ENCODE measurements around the gene GPN2.
"Not testable (repeated sequence)": the region's sequence is repeated elsewhere in the genome, so short reads cannot be mapped to it uniquely, and the experiment has no call there.

GPN2 gene

DNA sequence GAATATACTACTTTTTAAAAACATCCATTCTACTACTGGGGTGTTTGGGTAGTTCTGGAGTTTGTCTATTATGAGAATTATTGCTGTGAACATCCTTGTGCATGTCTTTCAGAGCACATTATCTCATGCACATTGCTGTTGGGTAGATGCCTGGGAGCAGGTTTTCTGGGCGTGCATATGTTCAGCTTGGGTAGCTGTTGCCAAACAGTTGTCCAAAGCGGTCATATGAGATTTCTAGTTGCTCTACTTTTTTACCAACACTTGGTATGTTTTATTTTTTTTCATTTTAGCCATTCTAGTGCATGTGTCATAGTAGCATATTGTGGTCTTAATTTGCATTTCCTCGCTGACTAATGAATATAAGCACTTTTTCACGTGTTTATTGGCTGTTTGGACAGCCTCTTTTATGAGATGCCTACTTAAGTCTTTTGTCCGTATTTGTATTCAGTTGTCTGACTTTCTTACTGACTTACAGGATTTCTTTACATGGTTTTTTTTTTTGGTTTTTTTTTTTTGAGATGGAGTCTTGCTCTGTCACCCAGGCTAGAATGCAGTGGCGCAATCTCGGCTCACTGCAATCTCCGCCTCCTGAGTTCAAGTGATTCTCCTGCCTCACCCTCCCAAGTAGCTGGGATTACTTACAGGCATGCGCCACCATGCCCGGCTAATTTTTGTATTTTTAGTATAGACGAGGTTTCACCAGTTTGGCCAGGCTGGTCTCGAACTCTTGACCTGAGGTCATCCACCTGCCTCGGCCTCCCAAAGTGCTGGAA, 45.5 kb downstream of the GPN2 start:
- TF ChIP-seq, protein P1, sequence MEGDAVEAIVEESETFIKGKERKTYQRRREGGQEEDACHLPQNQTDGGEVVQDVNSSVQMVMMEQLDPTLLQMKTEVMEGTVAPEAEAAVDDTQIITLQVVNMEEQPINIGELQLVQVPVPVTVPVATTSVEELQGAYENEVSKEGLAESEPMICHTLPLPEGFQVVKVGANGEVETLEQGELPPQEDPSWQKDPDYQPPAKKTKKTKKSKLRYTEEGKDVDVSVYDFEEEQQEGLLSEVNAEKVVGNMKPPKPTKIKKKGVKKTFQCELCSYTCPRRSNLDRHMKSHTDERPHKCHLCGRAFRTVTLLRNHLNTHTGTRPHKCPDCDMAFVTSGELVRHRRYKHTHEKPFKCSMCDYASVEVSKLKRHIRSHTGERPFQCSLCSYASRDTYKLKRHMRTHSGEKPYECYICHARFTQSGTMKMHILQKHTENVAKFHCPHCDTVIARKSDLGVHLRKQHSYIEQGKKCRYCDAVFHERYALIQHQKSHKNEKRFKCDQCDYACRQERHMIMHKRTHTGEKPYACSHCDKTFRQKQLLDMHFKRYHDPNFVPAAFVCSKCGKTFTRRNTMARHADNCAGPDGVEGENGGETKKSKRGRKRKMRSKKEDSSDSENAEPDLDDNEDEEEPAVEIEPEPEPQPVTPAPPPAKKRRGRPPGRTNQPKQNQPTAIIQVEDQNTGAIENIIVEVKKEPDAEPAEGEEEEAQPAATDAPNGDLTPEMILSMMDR (IDR thresholded peaks at IDR 0.05; ENCODE audit: control insufficient read depth, extremely low read depth, insufficient read depth) = no peak
- DNase-seq (ENCODE audit: low read depth) = no peak
- H3K4me3 ChIP-seq (ENCODE audit: low read depth, low read length) = no peak overlapping the region

DNA sequence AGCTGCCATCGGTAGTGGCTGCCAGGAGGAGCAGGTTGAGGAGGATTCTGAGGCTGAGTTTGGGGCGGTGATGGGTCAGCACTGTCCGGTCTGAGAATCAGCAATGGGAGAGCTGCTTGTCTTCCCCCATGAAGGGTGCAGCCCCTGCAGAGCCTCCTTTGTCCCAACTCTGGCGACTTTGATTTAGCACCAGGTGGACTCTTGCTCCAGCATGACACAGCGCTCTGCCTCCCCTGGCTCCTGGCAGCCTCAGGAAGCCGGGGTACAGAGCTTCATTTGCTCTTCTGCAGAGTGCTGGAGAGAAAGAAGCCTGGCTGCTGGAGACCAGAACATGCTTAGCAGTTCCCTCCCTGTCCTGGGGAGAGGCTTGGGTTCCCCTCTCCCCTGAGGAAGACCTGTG, 50.3 kb downstream of the GPN2 start:
- no peak for DNase-seq (ENCODE audit: low read depth)
- H3K4me3 ChIP-seq (ENCODE audit: low read depth, low read length) = no peak overlapping the region
- TF ChIP-seq, protein P1 (IDR thresholded peaks at IDR 0.05; ENCODE audit: control insufficient read depth, extremely low read depth, insufficient read depth) = no peak

DNA sequence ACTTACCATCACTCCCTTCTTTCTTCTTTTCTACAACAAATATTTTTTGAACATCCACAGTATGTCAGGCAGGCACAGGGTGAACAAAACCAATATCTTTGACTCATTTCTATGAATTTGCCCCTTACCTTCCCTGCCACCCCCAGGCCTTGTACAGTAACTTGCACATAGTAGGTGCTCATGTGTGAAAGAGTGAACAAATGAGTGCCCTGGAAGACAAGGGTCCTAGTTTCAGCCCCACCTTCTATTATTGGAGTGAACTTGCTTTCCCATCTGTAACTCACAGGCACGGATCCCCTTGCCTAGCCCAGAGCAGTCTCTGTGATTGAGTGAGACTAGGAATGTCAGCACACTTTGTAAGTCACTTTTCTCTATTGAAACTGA, 50.8 kb downstream of the GPN2 start:
- TF ChIP-seq, protein P1 (IDR thresholded peaks at IDR 0.05; ENCODE audit: control insufficient read depth, extremely low read depth, insufficient read depth) = no peak
- no peak overlapping the region for H3K4me3 ChIP-seq (ENCODE audit: low read depth, low read length)
- DNase-seq (ENCODE audit: low read depth) = no peak

DNA sequence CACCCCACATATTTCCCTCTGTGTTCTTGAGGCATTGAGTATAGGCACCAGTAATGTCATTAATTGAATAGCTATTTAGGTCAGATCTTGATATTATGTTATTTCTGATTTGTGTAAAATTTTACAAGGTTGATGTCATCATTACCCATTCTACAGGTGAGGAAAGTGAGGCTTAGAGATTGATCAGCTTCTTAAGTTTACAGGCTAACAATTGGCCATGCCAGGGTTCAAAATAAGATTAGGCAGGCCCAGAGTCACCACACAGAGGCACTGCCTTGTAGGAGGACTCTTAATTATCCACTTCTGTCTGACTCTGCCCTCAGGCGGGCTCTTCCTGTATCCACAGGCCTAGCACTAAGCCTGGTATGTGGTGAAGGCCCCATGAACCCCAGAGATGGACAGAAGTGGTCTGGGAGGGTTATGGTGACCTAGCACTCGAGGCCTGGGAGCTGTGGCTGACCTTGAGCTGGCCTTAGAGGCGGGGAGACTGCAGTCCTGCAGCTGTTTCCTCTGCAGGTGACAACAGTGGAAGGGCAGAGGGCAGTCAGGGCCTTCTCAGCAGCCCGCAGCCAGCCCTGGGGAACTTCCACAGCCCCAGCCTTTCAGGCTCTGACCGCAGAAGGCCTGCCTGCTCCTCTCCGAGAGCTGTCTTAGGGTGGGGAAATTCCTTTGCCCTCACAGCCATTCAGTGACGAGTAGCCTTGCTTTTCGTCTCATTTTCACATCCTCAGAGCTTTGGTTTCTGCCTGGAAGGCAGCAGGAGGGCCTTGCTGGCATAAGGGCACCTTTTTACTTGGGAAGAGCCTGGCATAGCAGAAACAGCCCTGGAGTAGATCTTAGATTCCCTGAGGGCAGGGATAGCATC, 51.4 kb downstream of the GPN2 start:
- TF ChIP-seq, protein P1 (IDR thresholded peaks at IDR 0.05; ENCODE audit: control insufficient read depth, extremely low read depth, insufficient read depth) = no peak
- no peak for DNase-seq (ENCODE audit: low read depth)
- no peak overlapping the region for H3K4me3 ChIP-seq (ENCODE audit: low read depth, low read length)

DNA sequence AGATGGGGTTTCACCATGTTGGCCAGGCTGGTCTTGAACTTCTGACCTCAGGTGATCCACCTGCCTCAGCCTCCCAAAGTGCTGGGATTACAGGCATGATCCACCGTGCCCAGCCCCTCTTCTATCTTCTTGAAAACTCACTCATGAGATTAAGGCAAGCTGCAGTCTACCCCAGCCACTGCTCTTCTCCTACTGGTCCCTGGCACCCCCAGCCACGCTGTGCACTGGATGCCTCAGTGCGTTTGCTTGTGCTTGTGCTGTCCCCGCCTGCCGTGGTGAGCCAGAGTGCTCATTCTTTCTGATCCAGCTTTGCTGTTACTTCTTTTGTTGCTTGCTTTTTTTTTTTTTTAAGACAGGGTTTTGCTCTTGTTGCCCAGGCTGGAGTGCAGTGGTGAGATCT, 52.4 kb downstream of the GPN2 start:
- DNase-seq (ENCODE audit: low read depth); H3K4me3 ChIP-seq (ENCODE audit: low read depth, low read length): not testable (repeated sequence)

DNA sequence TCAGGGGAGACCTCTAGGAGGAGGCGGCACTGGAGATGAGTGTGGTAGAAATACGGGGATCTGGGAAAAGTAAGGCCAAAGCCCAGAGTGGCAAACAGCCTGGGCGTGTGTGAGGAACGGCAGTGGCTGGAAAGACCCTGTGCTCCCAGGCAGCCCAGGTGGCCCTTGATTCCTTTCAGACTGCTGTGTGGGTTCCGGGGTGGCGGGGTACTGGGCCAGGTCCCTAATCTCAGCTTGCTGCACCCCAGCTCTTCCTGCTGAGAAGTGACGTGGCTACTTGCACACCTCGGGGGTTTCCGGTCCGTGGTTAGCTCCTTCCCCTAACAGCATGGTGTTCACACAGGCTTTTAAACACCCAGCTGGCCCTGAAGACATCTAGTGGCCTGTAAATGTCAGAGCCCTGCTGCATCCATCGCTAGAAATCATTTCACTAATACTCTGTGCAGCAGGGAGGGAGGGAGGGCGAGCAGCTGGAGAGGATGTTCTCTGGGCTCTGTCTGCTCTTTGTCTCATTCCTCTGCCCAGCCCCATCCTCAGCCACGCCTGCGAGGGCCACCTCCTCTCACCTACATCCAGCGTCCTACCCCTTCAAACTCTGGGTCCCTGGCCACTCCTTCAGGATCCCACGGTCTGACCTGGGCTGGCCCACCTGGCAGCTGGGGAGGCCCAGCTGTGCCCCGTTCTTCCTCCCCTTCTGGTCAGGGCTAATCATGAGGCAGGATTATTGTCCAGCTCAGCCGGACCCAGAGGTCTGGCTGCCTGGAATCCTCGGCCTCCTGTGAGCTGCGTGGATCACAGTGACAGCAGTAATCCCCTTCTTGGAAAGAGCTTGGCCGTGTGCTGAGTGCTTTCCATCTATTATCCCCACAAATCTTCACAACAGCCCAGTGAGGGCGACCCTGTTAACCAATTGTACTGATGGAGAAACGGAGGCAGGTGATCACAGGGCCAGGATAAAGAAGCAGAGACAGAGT, 56.4 kb downstream of the GPN2 start:
- no peak for DNase-seq (ENCODE audit: low read depth)
- H3K4me3 ChIP-seq (ENCODE audit: low read depth, low read length) = no peak overlapping the region
- TF ChIP-seq, protein P1 (IDR thresholded peaks at IDR 0.05; ENCODE audit: control insufficient read depth, extremely low read depth, insufficient read depth) = no peak

All from LNCaP clone FGC (cell line).